ENCODE measurements around the gene S100A13.

GRCh38 chr1:153602749-153603148 lies 24.6 kb downstream of the S100A13 start:
- TF ChIP-seq, protein P1, sequence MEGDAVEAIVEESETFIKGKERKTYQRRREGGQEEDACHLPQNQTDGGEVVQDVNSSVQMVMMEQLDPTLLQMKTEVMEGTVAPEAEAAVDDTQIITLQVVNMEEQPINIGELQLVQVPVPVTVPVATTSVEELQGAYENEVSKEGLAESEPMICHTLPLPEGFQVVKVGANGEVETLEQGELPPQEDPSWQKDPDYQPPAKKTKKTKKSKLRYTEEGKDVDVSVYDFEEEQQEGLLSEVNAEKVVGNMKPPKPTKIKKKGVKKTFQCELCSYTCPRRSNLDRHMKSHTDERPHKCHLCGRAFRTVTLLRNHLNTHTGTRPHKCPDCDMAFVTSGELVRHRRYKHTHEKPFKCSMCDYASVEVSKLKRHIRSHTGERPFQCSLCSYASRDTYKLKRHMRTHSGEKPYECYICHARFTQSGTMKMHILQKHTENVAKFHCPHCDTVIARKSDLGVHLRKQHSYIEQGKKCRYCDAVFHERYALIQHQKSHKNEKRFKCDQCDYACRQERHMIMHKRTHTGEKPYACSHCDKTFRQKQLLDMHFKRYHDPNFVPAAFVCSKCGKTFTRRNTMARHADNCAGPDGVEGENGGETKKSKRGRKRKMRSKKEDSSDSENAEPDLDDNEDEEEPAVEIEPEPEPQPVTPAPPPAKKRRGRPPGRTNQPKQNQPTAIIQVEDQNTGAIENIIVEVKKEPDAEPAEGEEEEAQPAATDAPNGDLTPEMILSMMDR (IDR thresholded peaks at IDR 0.05; ENCODE audit: poor library complexity) = no peak
- TF ChIP-seq EZH2 (IDR thresholded peaks at IDR 0.05; ENCODE audit: borderline replicate concordance) (no peak), EZH2phosphoT487 (IDR thresholded peaks at IDR 0.05; ENCODE audit: low read depth, severe bottlenecking, unreplicated experiment) (no peak)
